GM12878 (cell line): ENCODE results near the gene KRTAP3-2. TPM values are rescaled to one million over a fixed set of nuclear protein-coding genes. Genes with fewer than 3 reads are reported as not detected.

Source experiments
- ATAC-seq: fragments of 200-7000 bp; cut with Tn5 transposase; 3 replicates; pipeline ENCODE4 v1.9.1; 2020; ENCODE audit warnings: mild to moderate bottlenecking, moderate library complexity
- BruUV-seq: library from RNA; stranded (reverse); fragments of 400-500 nt; replicated peaks from 2 replicates; lab custom pipeline; 2021; lab: Mats Ljungman, UMichigan
- CTCF ChIA-PET: fragments of 300-600 bp; sonication (Branson Sonifier 250); formaldehyde crosslinking; extraction: SDS; loops from one replicate; lab custom pipeline; 2021; ENCODE audit warnings: inconsistent platforms; lab: Yijun Ruan, JAX
- POLR2A ChIA-PET: fragments of 350-600 bp; formaldehyde crosslinking; extraction: SDS; loops from one replicate; lab custom pipeline; 2021; ENCODE audit warnings: inconsistent platforms; lab: Charles Lee
- RAD21 ChIA-PET: fragments of 300-600 bp; sonication (Branson Sonifier 250); formaldehyde crosslinking; loops from one replicate; lab custom pipeline; 2023; ENCODE audit warnings: antibody characterized with exemption; ENCODE audit not compliant: unreplicated experiment; lab: Charles Lee
- SMC1A ChIA-PET: fragments of 300-600 bp; sonication (Branson Sonifier 250); formaldehyde crosslinking; loops from one replicate; lab custom pipeline; 2023; ENCODE audit not compliant: unreplicated experiment, uncharacterized antibody; lab: Charles Lee
- DNase-seq: peaks from one replicate; pipeline ENCODE4 v3.0.0-alpha.2; 2011; ENCODE audit warnings: low read depth, low spot score
- FAIRE-seq: peaks from 3 replicates; lab custom pipeline; 2011; peaks lifted over from hg19 to GRCh38; lab: Jason Lieb, UNC
- H2AFZ ChIP-seq: 2 replicates; pipeline ENCODE4 v1.6.0; 2011; ENCODE audit warnings: low read depth, low read length, control low read depth; ENCODE audit not compliant: control insufficient read depth
- H3K27ac ChIP-seq: 2 replicates; pipeline ENCODE4 v1.5.1; 2011; ENCODE audit warnings: control low read depth; ENCODE audit not compliant: control insufficient read depth, insufficient read depth
- H3K27me3 ChIP-seq, 2 experiments: replicated peaks in 1 of 2; 2 replicates each; pipeline versions ENCODE4 v1.6.0 to v1.6.1; 2011; ENCODE audit warnings: low read length in 1 of 2; ENCODE audit not compliant: control insufficient read depth in 2 of 2, insufficient read depth in 2 of 2
- H3K36me3 ChIP-seq, 2 experiments: 2 replicates each; pipeline ENCODE4 v1.5.1; 2011; ENCODE audit warnings: low read length in 1 of 2; ENCODE audit not compliant: control insufficient read depth in 2 of 2, insufficient read depth in 2 of 2
- H3K4me1 ChIP-seq: 2 replicates; pipeline ENCODE4 v1.6.1; 2011; ENCODE audit warnings: mild to moderate bottlenecking, low read length, moderate library complexity, mixed read lengths; ENCODE audit not compliant: control insufficient read depth, insufficient read depth
- H3K4me2 ChIP-seq: 2 replicates; pipeline ENCODE4 v1.6.0; 2011; ENCODE audit warnings: control low read depth; ENCODE audit not compliant: control insufficient read depth, insufficient read depth
- H3K4me3 ChIP-seq: fragments of 200-600 bp; sonication (generic); 2 replicates; pipeline ENCODE4 v1.5.1; 2016
- H3K79me2 ChIP-seq: 2 replicates; pipeline ENCODE4 v1.6.0; 2011; ENCODE audit warnings: low read length; ENCODE audit not compliant: control insufficient read depth, insufficient read depth
- H3K9ac ChIP-seq: 2 replicates; pipeline ENCODE4 v1.8.0; 2011; ENCODE audit warnings: low read length, control low read depth, mixed read lengths; ENCODE audit not compliant: control insufficient read depth, insufficient read depth
- H3K9me3 ChIP-seq: replicated peaks from 3 replicates; pipeline ENCODE4 v1.5.1; 2011; ENCODE audit warnings: mild to moderate bottlenecking, low read length; ENCODE audit not compliant: control insufficient read depth, insufficient read depth
- H4K20me1 ChIP-seq: 2 replicates; pipeline ENCODE4 v1.6.0; 2011; ENCODE audit not compliant: control insufficient read depth, insufficient read depth
- BHLHE40 ChIP-seq, 2 experiments: fragments of 450-650 bp in 1 of 2; IDR thresholded peaks; 2 replicates each; pipeline ENCODE4 v1.6.1; 2011 to 2017; ENCODE audit warnings: low read depth in 2 of 2, borderline replicate concordance in 1 of 2, improper control_type of control experiment in 1 of 2, low read length in 1 of 2, mild to moderate bottlenecking in 1 of 2
- CBFB ChIP-seq: IDR thresholded peaks from 2 replicates; pipeline ENCODE4 v1.6.1; 2016; ENCODE audit warnings: antibody characterized with exemption, low read depth
- EP300 ChIP-seq, 2 experiments: fragments of 150-350 bp in 1 of 2; IDR thresholded peaks; 2 replicates each; pipeline ENCODE4 v1.6.1; 2011 to 2012; ENCODE audit warnings: low read depth in 2 of 2, low read length in 2 of 2, borderline replicate concordance in 1 of 2, improper control_type of control experiment in 1 of 2, inconsistent platforms in 1 of 2; ENCODE audit not compliant: control insufficient read depth in 1 of 2
- HDAC6 ChIP-seq: fragments of 200-600 bp; sonication (generic); IDR thresholded peaks from one replicate; pipeline ENCODE4 v1.8.0; 2017; ENCODE audit warnings: antibody characterized with exemption; ENCODE audit not compliant: unreplicated experiment
- MLLT1 ChIP-seq: fragments of 450-650 bp; IDR thresholded peaks from 2 replicates; pipeline ENCODE4 v1.6.1; 2016; ENCODE audit warnings: mild to moderate bottlenecking
- PRDM15 ChIP-seq: fragments of 450-650 bp; formaldehyde crosslinking; IDR thresholded peaks from 2 replicates; pipeline ENCODE4 v1.4.0; 2020; ENCODE audit warnings: mild to moderate bottlenecking, moderate library complexity
- RAD51 ChIP-seq: fragments of 450-650 bp; IDR thresholded peaks from 2 replicates; pipeline ENCODE4 v1.6.1; 2016; ENCODE audit warnings: moderate library complexity, mild to moderate bottlenecking, inconsistent platforms
- RELA ChIP-seq: fragments of 450-650 bp; IDR thresholded peaks from 2 replicates; pipeline ENCODE4 v1.8.0; 2014; ENCODE audit warnings: borderline replicate concordance; ENCODE audit not compliant: partially characterized antibody
- RELB ChIP-seq: fragments of 450-650 bp; IDR thresholded peaks from 2 replicates; pipeline ENCODE4 v1.6.1; 2017; ENCODE audit warnings: low read depth, mild to moderate bottlenecking, moderate library complexity
- SIN3A ChIP-seq: IDR thresholded peaks from 2 replicates; pipeline ENCODE4 v1.6.1; 2012; ENCODE audit warnings: low read depth, low read length, improper control_type of control experiment
- SMAD1 ChIP-seq: fragments of 450-650 bp; IDR thresholded peaks from 2 replicates; pipeline ENCODE4 v1.6.1; 2018; ENCODE audit warnings: mild to moderate bottlenecking, low read depth; ENCODE audit not compliant: partially characterized antibody
- ZBTB33 ChIP-seq: fragments of 450-650 bp; IDR thresholded peaks from 2 replicates; pipeline ENCODE4 v1.6.1; 2017; ENCODE audit warnings: mild to moderate bottlenecking
- WGBS: methylation state at CpG from one replicate; pipeline ENCODE4 v1.1.6; 2016; ENCODE audit warnings: low lambda C conversion rate; ENCODE audit not compliant: insufficient replicate concordance, insufficient coverage; ENCODE audit errors: missing lambda C conversion rate; 5-methylcytosine and 5-hydroxymethylcytosine counted together
- in situ Hi-C: fragments of 300-500 bp; cut with MboI; formaldehyde crosslinking; loops from 9 replicates; pipeline ENCODE4 v1.14.3; 2018; ENCODE audit warnings: mixed read lengths
- intact Hi-C: fragments of 100-400 bp; cut with micrococcal nuclease; formaldehyde crosslinking; loops from one replicate; pipeline ENCODE4 v1.14.2; 2022; ENCODE audit not compliant: unreplicated experiment
- polyA plus RNA-seq, 11 experiments: library from polyadenylated mRNA; depleted of rRNA in 4 of 11; unstranded in 6 of 11; stranded (reverse) in 5 of 11; fragments of >200 nt; fragmentation: Nextera tagmentation in 4 of 11; fragmentation: Illumina TruSeq in 1 of 11; extraction: Ambion mirVana in 4 of 11; extraction: Trizol in 1 of 11; gene quantifications; 1 replicate in 1 of 11; 2 replicates in 10 of 11; pipeline versions ENCODE4 v1.2.1 to v1.2.3, GENCODE V29; 2011 to 2016; ENCODE audit warnings: inconsistent platforms in 2 of 11, missing spikeins in 2 of 11, low read depth in 1 of 11
- total RNA-seq, 4 experiments: library from RNA; depleted of rRNA in 3 of 4; stranded (reverse); fragments of >200 nt in 3 of 4; fragmentation: Illumina TruSeq in 1 of 4; extraction: Trizol in 1 of 4; gene quantifications; 2 replicates each; pipeline versions ENCODE4 v1.2.1 to v1.2.3, GENCODE V29; 2013 to 2021

KRTAP3-2 gene
- total and polyA plus RNA-seq, 10 of the 15 experiments (the other 5 are each of a cell fraction or from before 2014, with no cell fraction given): not detected

- no peak for TF ChIP-seq HDAC6
- no peak for TF ChIP-seq RELB
- TF ChIP-seq SMAD1: no peak
- TF ChIP-seq EP300 (IDR thresholded peaks at IDR 0.05; ENCODE audit: borderline replicate concordance in 1 of 2, control insufficient read depth in 1 of 2, low read depth in 2 of 2, low read length in 2 of 2): no peak
- TF ChIP-seq, all 136 proteins: peak for 0
These were observed 43.1 kb downstream of the KRTAP3-2 start (continued) for GRCh38 chr17:40956401-40957254.

GRCh38 chr17:40953881-40954280 is 45.8 kb downstream of the KRTAP3-2 start:
- Histone ChIP-seq H3K9me3 (no peaks in the 10 kb centered on the region), H3K4me1 (no peaks in the 10 kb centered on the region), H2AFZ (no peak overlapping the region), H3K4me2 (no peak overlapping the region), H4K20me1 (no peaks in the 10 kb centered on the region), H3K9ac (no peak overlapping the region), H3K27ac (no peak overlapping the region), H3K36me3 (no peaks in the 10 kb centered on the region), H3K4me3 (no peak overlapping the region), H3K27me3 (no peaks in the 10 kb centered on the region), H3K79me2 (no peaks in the 10 kb centered on the region)
- FAIRE-seq (no peak), DNase-seq (no peak), ATAC-seq (no peak)
- 0% methylated on average over 2 of the region's 2 CpGs for WGBS
- CTCF ChIA-PET: no interaction called here
- BruUV-seq: no TSS peak
- POLR2A ChIA-PET: no interaction called here
- RAD21 ChIA-PET: no interaction called here
- intact Hi-C loops: no loop called here
- SMC1A ChIA-PET: no interaction called here
- in situ Hi-C loops: no loop called here
- TF ChIP-seq CBFB (no peak), RELA (no peak), RAD51 (no peak), PRDM15 (CRISPR knock-in tag) (no peak), BHLHE40 (IDR thresholded peaks at IDR 0.05; ENCODE audit: borderline replicate concordance in 1 of 2, low read depth in 2 of 2, low read length in 1 of 2) (no peak), ZBTB33 (no peak), SIN3A (no peak), MLLT1 (no peak)
